Measurements from ENCODE around the gene MAST2.
A peak's percentile ranks its signal among the peaks of the same experiment; 100 is the strongest.
"Not testable (repeated sequence)": the region's sequence is repeated elsewhere in the genome, so short reads cannot be mapped to it uniquely, and the experiment has no call there.

The MAST2 gene

GRCh38 chr1:45922813-45923212 is 119.4 kb downstream of the MAST2 start:
- no peak overlapping the region for H3K4me3 ChIP-seq (ENCODE audit: low read depth, low read length)
- no peak for TF ChIP-seq CTCF (IDR thresholded peaks at IDR 0.05; ENCODE audit: low read depth, low read length)

GRCh38 chr1:45923343-45923742 is 119.9 kb downstream of the MAST2 start:
- TF ChIP-seq CTCF (IDR thresholded peaks at IDR 0.05; ENCODE audit: low read depth, low read length), result no peak

GRCh38 chr1:45924736-45925135 is 121.3 kb downstream of the MAST2 start:
- no peak for TF ChIP-seq CTCF (IDR thresholded peaks at IDR 0.05; ENCODE audit: low read depth, low read length)
- no peak overlapping the region for H3K4me3 ChIP-seq (ENCODE audit: low read depth, low read length)

More at GRCh38 chr1:45923343-45923742, 119.9 kb downstream of the MAST2 start:
- H3K4me3 ChIP-seq (ENCODE audit: low read depth, low read length), result no peak overlapping the region

GRCh38 chr1:45925728-45926287 is 122.4 kb downstream of the MAST2 start:
- no peak for TF ChIP-seq CTCF (IDR thresholded peaks at IDR 0.05; ENCODE audit: low read depth, low read length)
- H3K4me3 ChIP-seq (ENCODE audit: low read depth, low read length), result no peak overlapping the region

GRCh38 chr1:45926330-45926729 is 122.9 kb downstream of the MAST2 start:
- TF ChIP-seq CTCF (IDR thresholded peaks at IDR 0.05; ENCODE audit: low read depth, low read length), result no peak
- no peak overlapping the region for H3K4me3 ChIP-seq (ENCODE audit: low read depth, low read length)

- not testable (repeated sequence) for H3K4me3 ChIP-seq (ENCODE audit: low read depth, low read length)
Observed at GRCh38 chr1:45927231-45927915, 124.0 kb downstream of the MAST2 start.

- H3K4me3 ChIP-seq (ENCODE audit: low read depth, low read length), result 0 out of 2 replicates have a peak overlapping the region, but pooled peaks have one; percentile 13
Observed at GRCh38 chr1:45928486-45929205, 125.2 kb downstream of the MAST2 start.

More at GRCh38 chr1:45928486-45929205, 125.2 kb downstream of the MAST2 start:
- no peak for TF ChIP-seq CTCF (IDR thresholded peaks at IDR 0.05; ENCODE audit: low read depth, low read length)
